Type B pancreatic cell (in vitro differentiated cells): ENCODE data around the gene KCNN3. TPM values are rescaled to one million over a fixed set of nuclear protein-coding genes. Genes with fewer than 3 reads are reported as not detected.
"Not testable (repeated sequence)": the region's sequence is repeated elsewhere in the genome, so short reads cannot be mapped to it uniquely, and the experiment has no call there.

ENCODE experiments used
- DNase-seq: peaks from one replicate; pipeline ENCODE4 v3.0.0; 2021; ENCODE audit warnings: mixed read lengths; ENCODE audit not compliant: unreplicated experiment; ENCODE audit errors: extremely low spot score
- H3K27ac Mint-ChIP-seq: 2 replicates; pipeline ENCODE4 v1.8.0; 2021; ENCODE audit warnings: mild to moderate bottlenecking, mixed read lengths
- H3K27me3 Mint-ChIP-seq: 2 replicates; pipeline ENCODE4 v1.8.0; 2021; ENCODE audit warnings: mixed read lengths
- H3K36me3 Mint-ChIP-seq: 2 replicates; pipeline ENCODE4 v1.8.0; 2021; ENCODE audit warnings: mixed read lengths
- H3K4me1 Mint-ChIP-seq: one replicate; pipeline ENCODE4 v1.8.0; 2021; ENCODE audit warnings: mixed read lengths; ENCODE audit not compliant: unreplicated experiment
- H3K4me3 Mint-ChIP-seq: 2 replicates; pipeline ENCODE4 v1.8.0; 2021; ENCODE audit warnings: mild to moderate bottlenecking, mixed read lengths
- H3K9me3 Mint-ChIP-seq: 2 replicates; pipeline ENCODE4 v1.8.0; 2021; ENCODE audit warnings: mixed read lengths
- total RNA-seq: library from RNA; stranded (reverse); gene quantifications from 2 replicates; pipeline ENCODE4 v1.2.1, GENCODE V29; 2021; ENCODE audit warnings: low replicate concordance
- TF ChIP-seq, protein P1 (sequence below): fragments of 200-600 bp; sonication (generic); conservative IDR thresholded peaks from 2 replicates; pipeline ENCODE4 v1.5.0; 2021; ENCODE audit warnings: antibody characterized with exemption, mild to moderate bottlenecking

KCNN3 gene
- total RNA-seq, 1 donor from 2014 or later, result 3.8 TPM

DNA sequence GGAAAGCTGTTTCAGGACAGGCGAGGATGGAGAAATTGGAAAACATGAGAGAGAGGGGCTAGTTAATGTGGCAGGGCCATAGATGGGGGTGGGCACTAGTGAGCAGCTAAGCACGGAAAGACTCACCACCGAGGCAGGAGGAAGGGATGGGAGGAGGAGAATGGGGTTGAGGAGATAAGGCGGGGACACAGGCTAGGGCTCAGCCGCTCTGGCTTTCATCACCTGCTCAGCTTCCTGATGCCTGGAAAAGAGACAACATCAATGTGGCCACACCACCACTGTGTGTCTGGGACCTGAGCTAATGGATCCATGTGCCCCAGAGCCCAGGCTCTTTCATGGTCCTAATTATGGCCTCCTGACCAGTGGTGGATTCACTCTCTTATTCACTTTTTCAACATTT, 38.9 kb upstream of the KCNN3 start:
- TF ChIP-seq, protein P1, sequence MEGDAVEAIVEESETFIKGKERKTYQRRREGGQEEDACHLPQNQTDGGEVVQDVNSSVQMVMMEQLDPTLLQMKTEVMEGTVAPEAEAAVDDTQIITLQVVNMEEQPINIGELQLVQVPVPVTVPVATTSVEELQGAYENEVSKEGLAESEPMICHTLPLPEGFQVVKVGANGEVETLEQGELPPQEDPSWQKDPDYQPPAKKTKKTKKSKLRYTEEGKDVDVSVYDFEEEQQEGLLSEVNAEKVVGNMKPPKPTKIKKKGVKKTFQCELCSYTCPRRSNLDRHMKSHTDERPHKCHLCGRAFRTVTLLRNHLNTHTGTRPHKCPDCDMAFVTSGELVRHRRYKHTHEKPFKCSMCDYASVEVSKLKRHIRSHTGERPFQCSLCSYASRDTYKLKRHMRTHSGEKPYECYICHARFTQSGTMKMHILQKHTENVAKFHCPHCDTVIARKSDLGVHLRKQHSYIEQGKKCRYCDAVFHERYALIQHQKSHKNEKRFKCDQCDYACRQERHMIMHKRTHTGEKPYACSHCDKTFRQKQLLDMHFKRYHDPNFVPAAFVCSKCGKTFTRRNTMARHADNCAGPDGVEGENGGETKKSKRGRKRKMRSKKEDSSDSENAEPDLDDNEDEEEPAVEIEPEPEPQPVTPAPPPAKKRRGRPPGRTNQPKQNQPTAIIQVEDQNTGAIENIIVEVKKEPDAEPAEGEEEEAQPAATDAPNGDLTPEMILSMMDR, result no peak
- no peak for DNase-seq
- no peak overlapping the region for H3K27ac Mint-ChIP-seq
- H3K9me3 Mint-ChIP-seq, result peaks cover 5% of the 10 kb centered on the region
- H3K4me3 Mint-ChIP-seq, result no peak overlapping the region
- no peaks in the 10 kb centered on the region for H3K4me1 Mint-ChIP-seq
- no peaks in the 10 kb centered on the region for H3K27me3 Mint-ChIP-seq
- H3K36me3 Mint-ChIP-seq, result no peaks in the 10 kb centered on the region

DNA sequence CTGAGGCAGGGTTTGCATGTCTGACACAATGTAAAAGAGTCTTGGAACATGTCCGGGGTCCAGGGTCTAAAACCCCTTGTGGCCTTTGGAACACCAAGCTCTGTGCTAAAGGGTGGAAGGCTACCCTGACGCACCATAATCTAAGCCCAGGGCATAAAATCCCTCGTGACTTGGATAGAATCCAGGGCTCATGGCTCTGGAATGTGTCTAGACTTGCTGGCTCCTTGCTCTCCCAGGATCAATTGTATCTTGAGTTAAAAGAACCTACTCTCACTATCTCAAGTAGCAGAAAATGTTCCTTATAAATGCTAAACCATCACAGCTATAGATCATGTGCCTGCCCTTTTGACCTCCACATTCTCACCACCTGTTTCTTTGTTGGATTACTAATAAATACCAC, 38.0 kb upstream of the KCNN3 start:
- not testable (repeated sequence) for DNase-seq, H3K9me3 Mint-ChIP-seq, H3K27me3 Mint-ChIP-seq, H3K27ac Mint-ChIP-seq, H3K4me3 Mint-ChIP-seq, H3K36me3 Mint-ChIP-seq, H3K4me1 Mint-ChIP-seq

DNA sequence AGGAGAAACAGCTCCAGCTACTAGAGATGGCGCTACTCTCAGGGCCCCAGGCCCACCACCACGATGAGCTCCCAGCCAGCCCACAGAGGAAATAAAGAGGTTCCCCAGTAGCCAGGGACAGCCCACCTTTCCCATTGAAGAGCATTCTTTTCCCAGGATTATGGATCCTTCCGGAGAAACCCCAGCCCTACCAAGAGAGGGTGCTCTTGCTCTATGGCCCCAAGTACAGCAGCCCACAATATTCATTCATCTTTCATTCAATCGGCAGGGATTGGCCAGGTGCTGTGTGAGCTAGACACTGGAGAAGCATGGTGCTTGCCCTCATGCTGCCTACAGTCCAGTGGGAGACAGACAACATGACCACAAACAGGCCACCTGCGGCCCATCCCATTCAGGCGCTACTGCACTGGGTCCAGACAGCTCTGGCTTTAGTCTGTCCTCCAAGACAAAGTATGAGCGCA, 36.6 kb upstream of the KCNN3 start:
- Mint-ChIP-seq H3K36me3 (no peaks in the 10 kb centered on the region), H3K4me3 (no peak overlapping the region), H3K27ac (no peak overlapping the region), H3K9me3 (peaks cover 5% of the 10 kb centered on the region), H3K27me3 (no peaks in the 10 kb centered on the region), H3K4me1 (no peaks in the 10 kb centered on the region)
- no peak for DNase-seq
- TF ChIP-seq, protein P1, result peak; percentile 14

DNA sequence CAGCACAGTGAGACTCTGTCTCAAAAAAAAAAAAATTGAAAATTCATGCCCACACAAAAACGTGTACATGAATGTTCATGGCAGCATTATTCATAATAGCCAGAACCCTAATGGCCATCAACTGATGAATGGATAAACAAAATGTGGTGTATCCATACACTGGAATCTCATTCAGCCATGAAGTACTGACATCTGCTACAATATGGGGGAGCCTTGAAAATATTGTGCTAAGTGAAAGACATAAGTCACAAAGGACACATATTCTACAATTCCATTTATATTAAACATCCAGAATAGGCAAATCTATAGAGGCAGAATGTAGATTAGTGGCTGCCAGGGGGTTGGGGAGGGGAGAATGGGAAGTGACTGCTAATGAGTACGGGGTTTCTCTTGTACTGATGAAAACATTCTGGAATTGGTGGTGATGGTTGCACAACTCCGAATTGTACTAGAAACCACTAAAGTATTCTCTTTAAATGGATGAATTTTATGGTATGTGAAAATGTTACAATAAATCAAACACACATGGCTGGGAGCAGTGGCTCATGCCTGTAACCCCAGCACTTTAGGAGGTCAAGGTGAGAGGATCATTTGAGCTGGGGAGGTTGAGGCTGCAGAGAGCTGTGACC, 33.0 kb upstream of the KCNN3 start:
- no peak overlapping the region for H3K4me3 Mint-ChIP-seq

DNA sequence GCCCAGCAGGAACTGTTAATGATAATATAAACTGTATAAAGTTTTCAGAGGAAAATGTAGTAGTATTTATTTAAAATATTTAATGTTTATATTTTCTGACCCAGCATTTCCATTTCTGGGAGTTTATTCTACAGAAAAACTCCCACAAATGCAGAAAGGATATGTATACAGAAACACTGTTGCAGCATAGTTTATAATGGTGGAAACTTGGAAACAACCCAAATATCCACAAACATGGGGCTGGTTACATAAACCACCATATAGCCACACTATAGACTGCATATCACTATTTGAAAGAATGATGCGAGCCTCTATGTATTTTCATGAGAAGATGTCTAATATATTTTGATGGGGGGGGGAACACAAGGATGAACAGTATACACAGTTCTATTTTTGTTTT, 31.5 kb upstream of the KCNN3 start:
- H3K36me3 Mint-ChIP-seq, result no peaks in the 10 kb centered on the region
- H3K27me3 Mint-ChIP-seq, result peaks cover 4% of the 10 kb centered on the region
- TF ChIP-seq, protein P1, result no peak
- no peak overlapping the region for H3K27ac Mint-ChIP-seq
- no peak for DNase-seq
- H3K9me3 Mint-ChIP-seq, result no peaks in the 10 kb centered on the region
- no peak overlapping the region for H3K4me3 Mint-ChIP-seq
- H3K4me1 Mint-ChIP-seq, result no peaks in the 10 kb centered on the region

More for the DNA sequence above, 33.0 kb upstream of the KCNN3 start:
- H3K36me3 Mint-ChIP-seq, result no peaks in the 10 kb centered on the region
- H3K4me1 Mint-ChIP-seq, result no peaks in the 10 kb centered on the region
- no peak for DNase-seq
- peaks cover 3% of the 10 kb centered on the region for H3K27me3 Mint-ChIP-seq
- TF ChIP-seq, protein P1, result no peak
- no peak overlapping the region for H3K27ac Mint-ChIP-seq
- H3K9me3 Mint-ChIP-seq, result peaks cover 5% of the 10 kb centered on the region

DNA sequence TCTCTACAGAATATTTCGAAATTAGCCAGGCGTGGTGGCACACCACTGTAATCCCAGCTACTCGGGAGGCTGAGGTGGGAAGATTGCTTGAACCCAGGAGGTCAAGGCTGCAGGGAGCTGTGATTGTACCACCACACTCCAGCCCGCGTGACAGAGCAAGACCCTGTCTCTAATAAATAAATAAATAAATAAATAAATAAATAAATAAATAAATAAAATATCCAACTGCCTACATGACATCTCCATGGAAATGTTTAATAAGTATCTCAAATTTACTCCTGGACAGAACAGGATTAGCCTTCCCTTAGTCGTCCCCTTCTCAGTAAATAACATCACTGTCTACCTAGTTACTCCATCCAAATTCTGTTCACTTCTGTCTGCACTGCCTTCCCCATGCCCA, 29.0 kb upstream of the KCNN3 start:
- H3K4me3 Mint-ChIP-seq, result no peak overlapping the region
- no peak overlapping the region for H3K27ac Mint-ChIP-seq
- H3K4me1 Mint-ChIP-seq, result peaks cover 9% of the 10 kb centered on the region
- TF ChIP-seq, protein P1, result no peak
- DNase-seq, result no peak
- no peaks in the 10 kb centered on the region for H3K9me3 Mint-ChIP-seq
- no peaks in the 10 kb centered on the region for H3K36me3 Mint-ChIP-seq
- peaks cover 7% of the 10 kb centered on the region for H3K27me3 Mint-ChIP-seq
